ENCODE data around the gene CCNY. TPM values are rescaled to one million over a fixed set of nuclear protein-coding genes. Genes with fewer than 3 reads are reported as not detected.

The CCNY gene
- total and polyA plus RNA-seq, 4 donors, result 57.7 to 112 (median 76.1) TPM

DNA sequence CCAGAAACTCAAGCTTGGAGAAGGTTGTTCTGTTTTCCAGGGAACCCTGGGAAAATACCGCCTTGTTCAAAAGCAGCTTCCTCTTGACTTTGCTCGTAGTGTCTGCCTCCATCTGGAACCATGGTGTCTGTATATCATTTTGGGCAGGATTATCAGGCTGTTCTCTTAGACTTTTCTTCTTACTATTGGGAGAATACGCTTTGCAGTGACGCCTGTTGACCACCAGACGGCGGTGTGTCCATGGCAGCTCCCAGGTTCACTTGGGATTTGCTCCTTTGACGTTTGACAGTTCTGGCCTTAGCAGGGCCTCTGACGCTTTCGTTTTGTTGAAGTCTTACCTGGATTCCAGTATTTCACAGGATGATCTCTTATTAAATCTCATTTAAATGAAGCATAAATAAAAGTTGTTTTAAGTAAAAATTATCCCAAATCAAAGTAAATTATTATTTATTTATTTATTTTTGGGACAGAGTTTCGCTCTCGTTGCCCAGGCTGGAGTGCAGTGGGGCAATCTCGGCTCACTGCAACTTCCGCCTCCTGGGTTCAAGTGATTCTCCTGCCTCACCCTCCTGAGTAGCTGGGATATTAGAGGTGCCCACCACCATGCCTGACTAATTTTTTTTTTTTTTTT, 227.1 kb downstream of the CCNY start:
- H3K27ac ChIP-seq (ENCODE audit: low read depth, low read length), result no peak overlapping the region

GRCh38 chr10:35564341-35564968, 228.1 kb downstream of the CCNY start:
- Histone ChIP-seq H3K9me3 (ENCODE audit: control insufficient read depth, insufficient read depth, low read length) (no peaks in the 10 kb centered on the region), H3K36me3 (ENCODE audit: control insufficient read depth, insufficient read depth, low read length) (peaks cover 45% of the 10 kb centered on the region), H3K4me3 (ENCODE audit: low read depth, low read length) (no peak overlapping the region), H3K27ac (ENCODE audit: low read depth, low read length) (no peak overlapping the region), H3K4me1 (ENCODE audit: control insufficient read depth, insufficient read depth, low read length) (peaks cover 18% of the 10 kb centered on the region), H3K27me3 (ENCODE audit: control insufficient read depth, insufficient read depth, low read length) (no peaks in the 10 kb centered on the region)
- 83% methylated on average over 6 of the region's 6 CpGs for WGBS (ENCODE audit: insufficient coverage)
- peak in 1 of 6 donors; percentile 24 for DNase-seq (ENCODE audit: low read depth in 4 of 6, low spot score in 6 of 6)

More for the DNA sequence above, 227.1 kb downstream of the CCNY start:
- Histone ChIP-seq H3K4me1 (ENCODE audit: control insufficient read depth, insufficient read depth, low read length) (peaks cover 18% of the 10 kb centered on the region), H3K9me3 (ENCODE audit: control insufficient read depth, insufficient read depth, low read length) (no peaks in the 10 kb centered on the region), H3K27me3 (ENCODE audit: control insufficient read depth, insufficient read depth, low read length) (no peaks in the 10 kb centered on the region), H3K36me3 (ENCODE audit: control insufficient read depth, insufficient read depth, low read length) (peaks cover 34% of the 10 kb centered on the region), H3K4me3 (ENCODE audit: low read depth, low read length) (no peak overlapping the region)
- WGBS (ENCODE audit: insufficient coverage), result 31% methylated on average over 7 of the region's 13 CpGs
- DNase-seq (ENCODE audit: low read depth in 4 of 6, low spot score in 6 of 6), result peak in 5 of 6 donors; percentile 31 to 85 (median 36)

DNA sequence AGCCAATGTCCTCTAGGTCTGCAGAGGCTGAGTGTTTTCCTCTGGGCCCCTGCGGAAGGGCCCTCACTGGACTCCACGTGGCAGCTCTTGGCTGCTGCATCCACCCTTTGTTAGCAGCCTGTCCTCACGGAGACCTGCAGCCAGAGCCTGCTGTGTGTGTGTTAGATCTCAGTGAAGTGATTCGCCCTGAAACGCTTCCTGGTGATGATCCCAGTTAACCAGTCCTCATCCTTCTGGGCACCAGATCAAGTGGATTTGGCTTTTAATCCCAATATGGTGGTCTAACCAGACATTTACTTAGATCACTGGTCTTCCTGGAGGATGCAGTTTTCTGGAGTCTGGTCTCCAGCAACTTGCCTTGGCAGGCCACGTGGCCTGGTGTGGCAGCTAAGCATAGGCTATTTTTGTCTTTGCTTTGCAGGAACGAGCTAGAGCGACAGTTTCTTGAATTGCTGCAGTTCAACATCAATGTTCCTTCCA, 229.3 kb downstream of the CCNY start:
- no peaks in the 10 kb centered on the region for H3K9me3 ChIP-seq (ENCODE audit: control insufficient read depth, insufficient read depth, low read length)
- H3K27me3 ChIP-seq (ENCODE audit: control insufficient read depth, insufficient read depth, low read length), result no peaks in the 10 kb centered on the region
- 66% methylated on average over 8 of the region's 8 CpGs for WGBS (ENCODE audit: insufficient coverage)
- peaks cover 46% of the 10 kb centered on the region for H3K36me3 ChIP-seq (ENCODE audit: control insufficient read depth, insufficient read depth, low read length)
- no peak overlapping the region for H3K27ac ChIP-seq (ENCODE audit: low read depth, low read length)
- H3K4me1 ChIP-seq (ENCODE audit: control insufficient read depth, insufficient read depth, low read length), result peaks cover 18% of the 10 kb centered on the region
- peak in 1 of 6 donors; percentile 23 for DNase-seq (ENCODE audit: low read depth in 4 of 6, low spot score in 6 of 6)
- no peak overlapping the region for H3K4me3 ChIP-seq (ENCODE audit: low read depth, low read length)

GRCh38 chr10:35567951-35568350, 231.6 kb downstream of the CCNY start:
- 91% methylated on average over 6 of the region's 6 CpGs for WGBS (ENCODE audit: insufficient coverage)
- DNase-seq (ENCODE audit: low read depth in 4 of 6, low spot score in 6 of 6), result no peak
- Histone ChIP-seq H3K36me3 (ENCODE audit: control insufficient read depth, insufficient read depth, low read length) (peaks cover 52% of the 10 kb centered on the region), H3K27ac (ENCODE audit: low read depth, low read length) (no peak overlapping the region), H3K9me3 (ENCODE audit: control insufficient read depth, insufficient read depth, low read length) (no peaks in the 10 kb centered on the region), H3K4me1 (ENCODE audit: control insufficient read depth, insufficient read depth, low read length) (peaks cover 18% of the 10 kb centered on the region), H3K27me3 (ENCODE audit: control insufficient read depth, insufficient read depth, low read length) (no peaks in the 10 kb centered on the region), H3K4me3 (ENCODE audit: low read depth, low read length) (no peak overlapping the region)

- WGBS (ENCODE audit: insufficient coverage), result 96% methylated on average over 20 of the region's 20 CpGs
- H3K36me3 ChIP-seq (ENCODE audit: control insufficient read depth, insufficient read depth, low read length), result peaks cover 57% of the 10 kb centered on the region
These were observed 232.2 kb downstream of the CCNY start for GRCh38 chr10:35568483-35569015.

GRCh38 chr10:35569111-35569707, 232.9 kb downstream of the CCNY start:
- H3K4me1 ChIP-seq (ENCODE audit: control insufficient read depth, insufficient read depth, low read length), result peaks cover 16% of the 10 kb centered on the region
- H3K9me3 ChIP-seq (ENCODE audit: control insufficient read depth, insufficient read depth, low read length), result no peaks in the 10 kb centered on the region
- WGBS (ENCODE audit: insufficient coverage), result 80% methylated on average over 10 of the region's 19 CpGs
- no peak overlapping the region for H3K27ac ChIP-seq (ENCODE audit: low read depth, low read length)
- no peak for DNase-seq (ENCODE audit: low read depth in 4 of 6, low spot score in 6 of 6)
- no peaks in the 10 kb centered on the region for H3K27me3 ChIP-seq (ENCODE audit: control insufficient read depth, insufficient read depth, low read length)
- peaks cover 55% of the 10 kb centered on the region for H3K36me3 ChIP-seq (ENCODE audit: control insufficient read depth, insufficient read depth, low read length)
- H3K4me3 ChIP-seq (ENCODE audit: low read depth, low read length), result no peak overlapping the region

More at GRCh38 chr10:35568483-35569015, 232.2 kb downstream of the CCNY start:
- no peaks in the 10 kb centered on the region for H3K27me3 ChIP-seq (ENCODE audit: control insufficient read depth, insufficient read depth, low read length)
- H3K4me1 ChIP-seq (ENCODE audit: control insufficient read depth, insufficient read depth, low read length), result peaks cover 18% of the 10 kb centered on the region
- no peak for DNase-seq (ENCODE audit: low read depth in 4 of 6, low spot score in 6 of 6)
- no peak overlapping the region for H3K4me3 ChIP-seq (ENCODE audit: low read depth, low read length)
- H3K9me3 ChIP-seq (ENCODE audit: control insufficient read depth, insufficient read depth, low read length), result no peaks in the 10 kb centered on the region
- no peak overlapping the region for H3K27ac ChIP-seq (ENCODE audit: low read depth, low read length)

- Histone ChIP-seq H3K27ac (ENCODE audit: low read depth, low read length) (no peak overlapping the region), H3K9me3 (ENCODE audit: control insufficient read depth, insufficient read depth, low read length) (no peaks in the 10 kb centered on the region), H3K4me1 (ENCODE audit: control insufficient read depth, insufficient read depth, low read length) (peaks cover 10% of the 10 kb centered on the region), H3K27me3 (ENCODE audit: control insufficient read depth, insufficient read depth, low read length) (no peaks in the 10 kb centered on the region), H3K36me3 (ENCODE audit: control insufficient read depth, insufficient read depth, low read length) (peaks cover 52% of the 10 kb centered on the region), H3K4me3 (ENCODE audit: low read depth, low read length) (no peak overlapping the region)
- 90% methylated on average over 2 of the region's 4 CpGs for WGBS (ENCODE audit: insufficient coverage)
- no peak for DNase-seq (ENCODE audit: low read depth in 4 of 6, low spot score in 6 of 6)
These were observed 233.5 kb downstream of the CCNY start for GRCh38 chr10:35569836-35570235.

DNA sequence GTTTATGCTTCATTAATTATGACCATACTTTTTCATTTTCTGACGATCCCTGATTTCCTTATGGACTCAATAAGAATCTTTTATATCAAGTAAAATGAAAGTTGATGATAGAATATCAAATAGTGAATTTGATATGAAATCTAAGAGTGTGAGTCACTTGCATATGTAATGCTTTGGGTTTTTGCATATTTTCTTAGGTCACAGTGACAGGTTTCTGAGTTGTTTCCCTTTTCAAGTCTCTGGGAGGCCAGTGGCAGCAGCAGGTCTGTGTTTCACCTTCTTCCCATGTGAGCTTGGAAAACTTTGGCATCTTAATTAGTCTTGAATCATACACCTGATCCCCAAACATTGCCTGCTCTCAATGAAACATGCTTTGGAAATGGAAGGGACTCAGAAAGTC, 234.1 kb downstream of the CCNY start:
- H3K4me1 ChIP-seq (ENCODE audit: control insufficient read depth, insufficient read depth, low read length), result peaks cover 6% of the 10 kb centered on the region
- no peaks in the 10 kb centered on the region for H3K9me3 ChIP-seq (ENCODE audit: control insufficient read depth, insufficient read depth, low read length)
- WGBS (ENCODE audit: insufficient coverage), result no CpG with 5 or more reads among the region's 1 CpG
- H3K4me3 ChIP-seq (ENCODE audit: low read depth, low read length), result no peak overlapping the region
- peaks cover 52% of the 10 kb centered on the region for H3K36me3 ChIP-seq (ENCODE audit: control insufficient read depth, insufficient read depth, low read length)
- no peaks in the 10 kb centered on the region for H3K27me3 ChIP-seq (ENCODE audit: control insufficient read depth, insufficient read depth, low read length)
- no peak overlapping the region for H3K27ac ChIP-seq (ENCODE audit: low read depth, low read length)
- no peak for DNase-seq (ENCODE audit: low read depth in 4 of 6, low spot score in 6 of 6)

- no peaks in the 10 kb centered on the region for H3K4me1 ChIP-seq (ENCODE audit: control insufficient read depth, insufficient read depth, low read length)
- H3K27ac ChIP-seq (ENCODE audit: low read depth, low read length), result no peak overlapping the region
- H3K36me3 ChIP-seq (ENCODE audit: control insufficient read depth, insufficient read depth, low read length), result peaks cover 35% of the 10 kb centered on the region
- WGBS (ENCODE audit: insufficient coverage), result no CpG with 5 or more reads among the region's 1 CpG
- no peaks in the 10 kb centered on the region for H3K9me3 ChIP-seq (ENCODE audit: control insufficient read depth, insufficient read depth, low read length)
- no peak for DNase-seq (ENCODE audit: low read depth in 4 of 6, low spot score in 6 of 6)
- no peaks in the 10 kb centered on the region for H3K27me3 ChIP-seq (ENCODE audit: control insufficient read depth, insufficient read depth, low read length)
- H3K4me3 ChIP-seq (ENCODE audit: low read depth, low read length), result no peak overlapping the region
These were observed 236.3 kb downstream of the CCNY start for GRCh38 chr10:35572583-35572982.

Data from spinal cord (tissue), 10 donors.